ENCODE measurements around the gene TBC1D9B.

DNA sequence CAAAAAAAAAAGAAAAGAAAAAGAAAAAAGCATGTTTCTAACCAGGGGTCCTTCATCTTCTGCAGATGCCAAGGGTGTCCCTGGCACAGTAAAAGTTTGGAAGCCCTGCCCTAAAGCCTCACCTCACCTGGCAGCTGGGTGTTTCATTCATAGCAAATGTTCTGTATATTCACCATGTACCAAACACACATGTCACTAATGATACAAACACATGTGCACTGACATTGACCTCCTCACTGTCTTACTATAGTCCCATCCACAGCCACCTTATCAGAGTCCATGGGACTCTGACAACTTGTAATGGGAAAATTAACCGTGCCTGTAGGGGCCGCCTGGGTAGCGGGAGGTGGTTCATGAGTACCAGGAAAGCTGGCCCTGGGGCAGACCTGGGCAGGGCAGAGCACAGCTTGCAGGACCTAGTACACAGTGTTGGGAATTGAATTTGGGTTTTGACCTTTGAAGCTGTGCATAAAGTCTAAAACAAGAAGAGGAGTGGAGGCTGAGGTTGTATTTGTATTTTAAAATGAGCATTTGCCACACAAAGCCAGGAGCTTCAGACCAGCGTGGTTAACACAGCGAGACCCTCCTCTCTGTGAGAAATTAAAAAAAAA, 94.6 kb downstream of the TBC1D9B start:
- TF ChIP-seq, protein P1, sequence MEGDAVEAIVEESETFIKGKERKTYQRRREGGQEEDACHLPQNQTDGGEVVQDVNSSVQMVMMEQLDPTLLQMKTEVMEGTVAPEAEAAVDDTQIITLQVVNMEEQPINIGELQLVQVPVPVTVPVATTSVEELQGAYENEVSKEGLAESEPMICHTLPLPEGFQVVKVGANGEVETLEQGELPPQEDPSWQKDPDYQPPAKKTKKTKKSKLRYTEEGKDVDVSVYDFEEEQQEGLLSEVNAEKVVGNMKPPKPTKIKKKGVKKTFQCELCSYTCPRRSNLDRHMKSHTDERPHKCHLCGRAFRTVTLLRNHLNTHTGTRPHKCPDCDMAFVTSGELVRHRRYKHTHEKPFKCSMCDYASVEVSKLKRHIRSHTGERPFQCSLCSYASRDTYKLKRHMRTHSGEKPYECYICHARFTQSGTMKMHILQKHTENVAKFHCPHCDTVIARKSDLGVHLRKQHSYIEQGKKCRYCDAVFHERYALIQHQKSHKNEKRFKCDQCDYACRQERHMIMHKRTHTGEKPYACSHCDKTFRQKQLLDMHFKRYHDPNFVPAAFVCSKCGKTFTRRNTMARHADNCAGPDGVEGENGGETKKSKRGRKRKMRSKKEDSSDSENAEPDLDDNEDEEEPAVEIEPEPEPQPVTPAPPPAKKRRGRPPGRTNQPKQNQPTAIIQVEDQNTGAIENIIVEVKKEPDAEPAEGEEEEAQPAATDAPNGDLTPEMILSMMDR (IDR thresholded peaks at IDR 0.05): no peak
- TF ChIP-seq ZFX (IDR thresholded peaks at IDR 0.05; ENCODE audit: borderline replicate concordance): no peak

Data from 22Rv1 (cell line).